Right renal pelvis (tissue), 4 donors: ENCODE results near the gene ANKRD2. TPM values are rescaled to one million over a fixed set of nuclear protein-coding genes. Genes with fewer than 3 reads are reported as not detected.
"Not testable (repeated sequence)": the region's sequence is repeated elsewhere in the genome, so short reads cannot be mapped to it uniquely, and the experiment has no call there.

Experiments used
- DNase-seq, 4 donors: peaks; one replicate each; pipeline ENCODE4 v3.0.0-alpha.2; 2013; ENCODE audit warnings: low read depth in 4 of 4, low spot score in 3 of 4, missing footprints in 1 of 4
- polyA plus RNA-seq, 4 donors: library from polyadenylated mRNA; unstranded; fragments of 120-200 nt; gene quantifications; one replicate each; pipeline ENCODE4 v1.2.1, GENCODE V29; 2013; ENCODE audit not compliant: insufficient read length in 4 of 4

ANKRD2 gene
- polyA plus RNA-seq, 4 donors = 0.37 to 0.93 (median 0.38) TPM

- DNase-seq = no peak
Observed at GRCh38 chr10:97546456-97547270, 25.9 kb upstream of the ANKRD2 start.

GRCh38 chr10:97547271-97547600, 25.3 kb upstream of the ANKRD2 start:
- no peak for DNase-seq

GRCh38 chr10:97547962-97548361, 24.6 kb upstream of the ANKRD2 start:
- DNase-seq = no peak

GRCh38 chr10:97548828-97549455, 23.6 kb upstream of the ANKRD2 start:
- DNase-seq = no peak

GRCh38 chr10:97549587-97550322, 22.8 kb upstream of the ANKRD2 start:
- DNase-seq = no peak

GRCh38 chr10:97550336-97551149, 22.0 kb upstream of the ANKRD2 start:
- DNase-seq = no peak

- no peak for DNase-seq
Observed at GRCh38 chr10:97551271-97551670, 21.3 kb upstream of the ANKRD2 start.

- DNase-seq = no peak
Observed at GRCh38 chr10:97553575-97554031, 19.0 kb upstream of the ANKRD2 start.

- not testable (repeated sequence) for DNase-seq
Observed at GRCh38 chr10:97554336-97554735, 18.2 kb upstream of the ANKRD2 start.

GRCh38 chr10:97555541-97555940, 17.0 kb upstream of the ANKRD2 start:
- not testable (repeated sequence) for DNase-seq

GRCh38 chr10:97560731-97561381, 11.7 kb upstream of the ANKRD2 start:
- not testable (repeated sequence) for DNase-seq

GRCh38 chr10:97561386-97562077, 11.0 kb upstream of the ANKRD2 start:
- DNase-seq = not testable (repeated sequence)

- DNase-seq = not testable (repeated sequence)
Observed at GRCh38 chr10:97562329-97562728, 10.2 kb upstream of the ANKRD2 start.

GRCh38 chr10:97563337-97563736, 9.2 kb upstream of the ANKRD2 start:
- no peak for DNase-seq

GRCh38 chr10:97564776-97565175, 7.8 kb upstream of the ANKRD2 start:
- no peak for DNase-seq

- no peak for DNase-seq
Observed at GRCh38 chr10:97566336-97566996, 6.1 kb upstream of the ANKRD2 start.

GRCh38 chr10:97567891-97568290, 4.7 kb upstream of the ANKRD2 start:
- no peak for DNase-seq

- DNase-seq = no peak
Observed at GRCh38 chr10:97570146-97570788, 2.3 kb upstream of the ANKRD2 start.
